ENCODE measurements around the gene PRRX2. TPM values are rescaled to one million over a fixed set of nuclear protein-coding genes. Genes with fewer than 3 reads are reported as not detected.

PRRX2 gene
- total and polyA plus RNA-seq, 2 donors (not counting 1 experiment from before 2014, with no cell fraction given) = not detected

- peak overlapping the region; percentile 77 for H3K4me3 Mint-ChIP-seq
- H3K79me2 ChIP-seq (ENCODE audit: control insufficient read depth, insufficient read depth, low read length) = no peaks in the 10 kb centered on the region
- peak overlapping the region; percentile 74 for H2AFZ ChIP-seq (ENCODE audit: insufficient read depth, low read depth, low read length, poor library complexity, severe bottlenecking)
- peak overlapping the region; percentile 58 for H3K9ac ChIP-seq (ENCODE audit: low read length)
- ATAC-seq (ENCODE audit: low read depth) = no peak
- peak overlapping the region in 4 of 5 experiments; percentile 17 to 52 (median 36) for H3K4me3 ChIP-seq (ENCODE audit: control extremely low read depth in 1 of 5, extremely low read depth in 1 of 5, insufficient read depth in 1 of 5, low read depth in 2 of 5, low read length in 4 of 5)
- no peaks in the 10 kb centered on the region for H3K36me3 ChIP-seq (replicated peaks in 1 of 2; ENCODE audit: control extremely low read depth in 1 of 2, control insufficient read depth in 1 of 2, extremely low read depth in 1 of 2, insufficient read depth in 2 of 2, low read length in 1 of 2)
- no peak overlapping the region for H3K27ac Mint-ChIP-seq
- H3K4me2 ChIP-seq (replicated peaks; ENCODE audit: low read depth, low read length, poor library complexity, severe bottlenecking) = peak overlapping the region; percentile 88
- H3K4me1 ChIP-seq (ENCODE audit: control insufficient read depth in 2 of 2, insufficient read depth in 2 of 2, low read length in 2 of 2) = peaks cover 8 to 9% of the 10 kb centered on the region in 2 donors
- ChIA-PET CTCF (no interaction called here), POLR2A (no interaction called here)
- TF ChIP-seq, protein P1, sequence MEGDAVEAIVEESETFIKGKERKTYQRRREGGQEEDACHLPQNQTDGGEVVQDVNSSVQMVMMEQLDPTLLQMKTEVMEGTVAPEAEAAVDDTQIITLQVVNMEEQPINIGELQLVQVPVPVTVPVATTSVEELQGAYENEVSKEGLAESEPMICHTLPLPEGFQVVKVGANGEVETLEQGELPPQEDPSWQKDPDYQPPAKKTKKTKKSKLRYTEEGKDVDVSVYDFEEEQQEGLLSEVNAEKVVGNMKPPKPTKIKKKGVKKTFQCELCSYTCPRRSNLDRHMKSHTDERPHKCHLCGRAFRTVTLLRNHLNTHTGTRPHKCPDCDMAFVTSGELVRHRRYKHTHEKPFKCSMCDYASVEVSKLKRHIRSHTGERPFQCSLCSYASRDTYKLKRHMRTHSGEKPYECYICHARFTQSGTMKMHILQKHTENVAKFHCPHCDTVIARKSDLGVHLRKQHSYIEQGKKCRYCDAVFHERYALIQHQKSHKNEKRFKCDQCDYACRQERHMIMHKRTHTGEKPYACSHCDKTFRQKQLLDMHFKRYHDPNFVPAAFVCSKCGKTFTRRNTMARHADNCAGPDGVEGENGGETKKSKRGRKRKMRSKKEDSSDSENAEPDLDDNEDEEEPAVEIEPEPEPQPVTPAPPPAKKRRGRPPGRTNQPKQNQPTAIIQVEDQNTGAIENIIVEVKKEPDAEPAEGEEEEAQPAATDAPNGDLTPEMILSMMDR (IDR thresholded peaks at IDR 0.05) = no peak
- TF ChIP-seq EZH2 (IDR thresholded peaks at IDR 0.05; ENCODE audit: borderline replicate concordance, insufficient read depth, low read depth, low read length, poor library complexity, severe bottlenecking) = no peak
- H3K4me1 Mint-ChIP-seq = peaks cover 7% of the 10 kb centered on the region
- DNase-seq = peak; percentile 22
- WGBS (ENCODE audit: insufficient coverage) = 26% methylated on average over 26 of the region's 36 CpGs
- no peaks in the 10 kb centered on the region for H3K9me3 ChIP-seq (ENCODE audit: control extremely low read depth in 1 of 3, control insufficient read depth in 2 of 3, insufficient read depth in 1 of 3, low read length in 2 of 3)
- peaks cover 24% of the 10 kb centered on the region for H3K27me3 Mint-ChIP-seq
- intact Hi-C loops (cut with micrococcal nuclease) = no loop called here
- H3K27ac ChIP-seq (ENCODE audit: low read length in 2 of 2) = no peak overlapping the region
- no peaks in the 10 kb centered on the region for H3K9me3 Mint-ChIP-seq (ENCODE audit: insufficient read depth)
- no peaks in the 10 kb centered on the region for H4K20me1 ChIP-seq (ENCODE audit: control insufficient read depth, insufficient read depth, low read length, poor library complexity, severe bottlenecking)
- peaks cover 0 to 30% (median 5%) of the 10 kb centered on the region in 4 experiments for H3K27me3 ChIP-seq (replicated peaks in 1 of 4; ENCODE audit: control extremely low read depth in 1 of 4, control insufficient read depth in 3 of 4, insufficient read depth in 4 of 4, low read length in 3 of 4)
These were observed 580 bp upstream of the PRRX2 start for GRCh38 chr9:129664746-129665388.

DNA sequence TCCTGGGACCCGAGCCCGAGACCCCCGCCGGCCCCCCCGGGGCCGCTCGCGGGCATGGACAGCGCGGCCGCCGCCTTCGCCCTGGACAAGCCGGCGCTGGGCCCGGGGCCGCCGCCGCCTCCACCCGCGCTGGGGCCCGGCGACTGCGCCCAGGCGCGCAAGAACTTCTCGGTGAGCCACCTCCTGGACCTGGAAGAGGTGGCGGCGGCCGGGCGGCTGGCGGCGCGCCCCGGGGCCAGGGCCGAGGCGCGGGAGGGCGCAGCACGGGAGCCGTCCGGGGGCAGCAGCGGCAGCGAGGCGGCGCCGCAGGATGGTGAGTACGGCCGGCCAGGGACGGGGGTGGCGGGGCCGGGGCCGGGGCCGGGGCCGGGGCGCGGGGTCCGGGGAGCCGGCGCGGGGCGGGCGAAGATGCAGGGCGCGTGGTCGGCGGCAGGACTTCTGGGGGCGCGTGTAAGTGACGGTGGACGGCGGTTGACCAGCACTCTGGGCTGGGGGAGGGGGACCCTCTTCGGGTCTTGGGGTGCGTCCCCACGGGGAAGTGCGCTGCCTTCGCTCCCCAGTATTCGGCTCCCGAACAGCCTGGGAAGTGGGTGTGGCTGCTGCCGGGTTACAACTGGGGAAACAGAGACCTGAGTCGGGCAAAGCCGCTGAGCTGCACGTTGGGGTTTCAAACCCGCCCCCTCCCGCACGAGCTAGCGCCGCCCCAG lies 520 bp downstream of the PRRX2 start:
- Histone ChIP-seq H3K4me3 (ENCODE audit: control extremely low read depth in 1 of 5, extremely low read depth in 1 of 5, insufficient read depth in 1 of 5, low read depth in 2 of 5, low read length in 4 of 5) (no peak overlapping the region), H3K4me2 (replicated peaks; ENCODE audit: low read depth, low read length, poor library complexity, severe bottlenecking) (peak overlapping the region; percentile 88), H3K4me1 (ENCODE audit: control insufficient read depth in 2 of 2, insufficient read depth in 2 of 2, low read length in 2 of 2) (peaks cover 8 to 9% of the 10 kb centered on the region in 2 donors), H4K20me1 (ENCODE audit: control insufficient read depth, insufficient read depth, low read length, poor library complexity, severe bottlenecking) (no peaks in the 10 kb centered on the region), H3K9me3 (ENCODE audit: control extremely low read depth in 1 of 3, control insufficient read depth in 2 of 3, insufficient read depth in 1 of 3, low read length in 2 of 3) (no peaks in the 10 kb centered on the region), H3K27me3 (replicated peaks in 1 of 4; ENCODE audit: control extremely low read depth in 1 of 4, control insufficient read depth in 3 of 4, insufficient read depth in 4 of 4, low read length in 3 of 4) (peaks cover 0 to 30% (median 5%) of the 10 kb centered on the region in 4 experiments), H3K36me3 (replicated peaks in 1 of 2; ENCODE audit: control extremely low read depth in 1 of 2, control insufficient read depth in 1 of 2, extremely low read depth in 1 of 2, insufficient read depth in 2 of 2, low read length in 1 of 2) (no peaks in the 10 kb centered on the region), H3K79me2 (ENCODE audit: control insufficient read depth, insufficient read depth, low read length) (no peaks in the 10 kb centered on the region), H3K9ac (ENCODE audit: low read length) (no peak overlapping the region), H3K27ac (ENCODE audit: low read length in 2 of 2) (no peak overlapping the region), H2AFZ (ENCODE audit: insufficient read depth, low read depth, low read length, poor library complexity, severe bottlenecking) (peak overlapping the region; percentile 74)
- ATAC-seq (ENCODE audit: low read depth) (no peak), DNase-seq (no peak)
- no peak overlapping the region for H3K27ac Mint-ChIP-seq
- H3K27me3 Mint-ChIP-seq = peaks cover 23% of the 10 kb centered on the region
- POLR2A ChIA-PET = no interaction called here
- H3K9me3 Mint-ChIP-seq (ENCODE audit: insufficient read depth) = no peaks in the 10 kb centered on the region
- CTCF ChIA-PET = no interaction called here
- peak overlapping the region; percentile 45 for H3K4me3 Mint-ChIP-seq
- 13% methylated on average over 82 of the region's 88 CpGs for WGBS (ENCODE audit: insufficient coverage)
- intact Hi-C loops (cut with micrococcal nuclease) = no loop called here
- TF ChIP-seq, protein P1 (IDR thresholded peaks at IDR 0.05) = no peak
- TF ChIP-seq EZH2 (IDR thresholded peaks at IDR 0.05; ENCODE audit: borderline replicate concordance, insufficient read depth, low read depth, low read length, poor library complexity, severe bottlenecking) = no peak
- H3K4me1 Mint-ChIP-seq = peaks cover 7% of the 10 kb centered on the region
